GM12878 (cell line): ENCODE data around the gene VSTM1. TPM values are rescaled to one million over a fixed set of nuclear protein-coding genes. Genes with fewer than 3 reads are reported as not detected.
"Not testable (repeated sequence)": the region's sequence is repeated elsewhere in the genome, so short reads cannot be mapped to it uniquely, and the experiment has no call there.

Source experiments
- ATAC-seq: fragments of 200-7000 bp; cut with Tn5 transposase; 3 replicates; pipeline ENCODE4 v1.9.1; 2020; ENCODE audit warnings: mild to moderate bottlenecking, moderate library complexity
- BruUV-seq: library from RNA; stranded (reverse); fragments of 400-500 nt; replicated peaks from 2 replicates; lab custom pipeline; 2021; lab: Mats Ljungman, UMichigan
- CTCF ChIA-PET: fragments of 300-600 bp; sonication (Branson Sonifier 250); formaldehyde crosslinking; extraction: SDS; loops from one replicate; lab custom pipeline; 2021; ENCODE audit warnings: inconsistent platforms; lab: Yijun Ruan, JAX
- POLR2A ChIA-PET: fragments of 350-600 bp; formaldehyde crosslinking; extraction: SDS; loops from one replicate; lab custom pipeline; 2021; ENCODE audit warnings: inconsistent platforms; lab: Charles Lee
- RAD21 ChIA-PET: fragments of 300-600 bp; sonication (Branson Sonifier 250); formaldehyde crosslinking; loops from one replicate; lab custom pipeline; 2023; ENCODE audit warnings: antibody characterized with exemption; ENCODE audit not compliant: unreplicated experiment; lab: Charles Lee
- SMC1A ChIA-PET: fragments of 300-600 bp; sonication (Branson Sonifier 250); formaldehyde crosslinking; loops from one replicate; lab custom pipeline; 2023; ENCODE audit not compliant: unreplicated experiment, uncharacterized antibody; lab: Charles Lee
- DNase-seq: peaks from one replicate; pipeline ENCODE4 v3.0.0-alpha.2; 2011; ENCODE audit warnings: low read depth, low spot score
- FAIRE-seq: peaks from 3 replicates; lab custom pipeline; 2011; peaks lifted over from hg19 to GRCh38; lab: Jason Lieb, UNC
- H2AFZ ChIP-seq: 2 replicates; pipeline ENCODE4 v1.6.0; 2011; ENCODE audit warnings: low read depth, low read length, control low read depth; ENCODE audit not compliant: control insufficient read depth
- H3K27ac ChIP-seq: 2 replicates; pipeline ENCODE4 v1.5.1; 2011; ENCODE audit warnings: control low read depth; ENCODE audit not compliant: control insufficient read depth, insufficient read depth
- H3K27me3 ChIP-seq, 2 experiments: replicated peaks in 1 of 2; 2 replicates each; pipeline versions ENCODE4 v1.6.0 to v1.6.1; 2011; ENCODE audit warnings: low read length in 1 of 2; ENCODE audit not compliant: control insufficient read depth in 2 of 2, insufficient read depth in 2 of 2
- H3K36me3 ChIP-seq, 2 experiments: 2 replicates each; pipeline ENCODE4 v1.5.1; 2011; ENCODE audit warnings: low read length in 1 of 2; ENCODE audit not compliant: control insufficient read depth in 2 of 2, insufficient read depth in 2 of 2
- H3K4me1 ChIP-seq: 2 replicates; pipeline ENCODE4 v1.6.1; 2011; ENCODE audit warnings: mild to moderate bottlenecking, low read length, moderate library complexity, mixed read lengths; ENCODE audit not compliant: control insufficient read depth, insufficient read depth
- H3K4me2 ChIP-seq: 2 replicates; pipeline ENCODE4 v1.6.0; 2011; ENCODE audit warnings: control low read depth; ENCODE audit not compliant: control insufficient read depth, insufficient read depth
- H3K4me3 ChIP-seq: fragments of 200-600 bp; sonication (generic); 2 replicates; pipeline ENCODE4 v1.5.1; 2016
- H3K79me2 ChIP-seq: 2 replicates; pipeline ENCODE4 v1.6.0; 2011; ENCODE audit warnings: low read length; ENCODE audit not compliant: control insufficient read depth, insufficient read depth
- H3K9ac ChIP-seq: 2 replicates; pipeline ENCODE4 v1.8.0; 2011; ENCODE audit warnings: low read length, control low read depth, mixed read lengths; ENCODE audit not compliant: control insufficient read depth, insufficient read depth
- H3K9me3 ChIP-seq: replicated peaks from 3 replicates; pipeline ENCODE4 v1.5.1; 2011; ENCODE audit warnings: mild to moderate bottlenecking, low read length; ENCODE audit not compliant: control insufficient read depth, insufficient read depth
- H4K20me1 ChIP-seq: 2 replicates; pipeline ENCODE4 v1.6.0; 2011; ENCODE audit not compliant: control insufficient read depth, insufficient read depth
- BHLHE40 ChIP-seq, 2 experiments: fragments of 450-650 bp in 1 of 2; IDR thresholded peaks; 2 replicates each; pipeline ENCODE4 v1.6.1; 2011 to 2017; ENCODE audit warnings: low read depth in 2 of 2, borderline replicate concordance in 1 of 2, improper control_type of control experiment in 1 of 2, low read length in 1 of 2, mild to moderate bottlenecking in 1 of 2
- MTA2 ChIP-seq: fragments of 450-650 bp; IDR thresholded peaks from 2 replicates; pipeline ENCODE4 v1.6.1; 2016; ENCODE audit warnings: low read depth, mild to moderate bottlenecking, moderate library complexity
- MYC ChIP-seq: IDR thresholded peaks from 2 replicates; pipeline ENCODE4 v1.6.1; 2011; ENCODE audit warnings: mild to moderate bottlenecking, low read length, moderate library complexity, inconsistent platforms; ENCODE audit not compliant: insufficient read depth, insufficient replicate concordance, insufficient read length, severe bottlenecking
- NBN ChIP-seq: fragments of 450-650 bp; IDR thresholded peaks from 2 replicates; pipeline ENCODE4 v1.6.1; 2016
- RAD21 ChIP-seq: IDR thresholded peaks from 2 replicates; pipeline ENCODE4 v1.6.1; 2011; ENCODE audit warnings: mild to moderate bottlenecking, low read depth, low read length, moderate library complexity; ENCODE audit not compliant: insufficient read depth
- SREBF1 ChIP-seq: IDR thresholded peaks from 2 replicates; pipeline ENCODE4 v1.6.1; 2012; ENCODE audit warnings: mild to moderate bottlenecking, low read length
- ZZZ3 ChIP-seq: IDR thresholded peaks from 2 replicates; pipeline ENCODE4 v1.6.1; 2011; ENCODE audit warnings: low read depth; ENCODE audit not compliant: control insufficient read depth, insufficient read length
- WGBS: methylation state at CpG from one replicate; pipeline ENCODE4 v1.1.6; 2016; ENCODE audit warnings: low lambda C conversion rate; ENCODE audit not compliant: insufficient replicate concordance, insufficient coverage; ENCODE audit errors: missing lambda C conversion rate; 5-methylcytosine and 5-hydroxymethylcytosine counted together
- in situ Hi-C: fragments of 300-500 bp; cut with MboI; formaldehyde crosslinking; loops from 9 replicates; pipeline ENCODE4 v1.14.3; 2018; ENCODE audit warnings: mixed read lengths
- intact Hi-C: fragments of 100-400 bp; cut with micrococcal nuclease; formaldehyde crosslinking; loops from one replicate; pipeline ENCODE4 v1.14.2; 2022; ENCODE audit not compliant: unreplicated experiment
- polyA plus RNA-seq, 11 experiments: library from polyadenylated mRNA; depleted of rRNA in 4 of 11; unstranded in 6 of 11; stranded (reverse) in 5 of 11; fragments of >200 nt; fragmentation: Nextera tagmentation in 4 of 11; fragmentation: Illumina TruSeq in 1 of 11; extraction: Ambion mirVana in 4 of 11; extraction: Trizol in 1 of 11; gene quantifications; 1 replicate in 1 of 11; 2 replicates in 10 of 11; pipeline versions ENCODE4 v1.2.1 to v1.2.3, GENCODE V29; 2011 to 2016; ENCODE audit warnings: inconsistent platforms in 2 of 11, missing spikeins in 2 of 11, low read depth in 1 of 11
- total RNA-seq, 4 experiments: library from RNA; depleted of rRNA in 3 of 4; stranded (reverse); fragments of >200 nt in 3 of 4; fragmentation: Illumina TruSeq in 1 of 4; extraction: Trizol in 1 of 4; gene quantifications; 2 replicates each; pipeline versions ENCODE4 v1.2.1 to v1.2.3, GENCODE V29; 2013 to 2021
- TF ChIP-seq, protein P1 (sequence below): fragments of 150-350 bp; IDR thresholded peaks from 2 replicates; pipeline ENCODE4 v1.6.1; 2014; ENCODE audit warnings: mild to moderate bottlenecking, low read depth, low read length

Gene VSTM1
- total and polyA plus RNA-seq, 10 of the 15 experiments (the other 5 are each of a cell fraction or from before 2014, with no cell fraction given), result not detected

DNA sequence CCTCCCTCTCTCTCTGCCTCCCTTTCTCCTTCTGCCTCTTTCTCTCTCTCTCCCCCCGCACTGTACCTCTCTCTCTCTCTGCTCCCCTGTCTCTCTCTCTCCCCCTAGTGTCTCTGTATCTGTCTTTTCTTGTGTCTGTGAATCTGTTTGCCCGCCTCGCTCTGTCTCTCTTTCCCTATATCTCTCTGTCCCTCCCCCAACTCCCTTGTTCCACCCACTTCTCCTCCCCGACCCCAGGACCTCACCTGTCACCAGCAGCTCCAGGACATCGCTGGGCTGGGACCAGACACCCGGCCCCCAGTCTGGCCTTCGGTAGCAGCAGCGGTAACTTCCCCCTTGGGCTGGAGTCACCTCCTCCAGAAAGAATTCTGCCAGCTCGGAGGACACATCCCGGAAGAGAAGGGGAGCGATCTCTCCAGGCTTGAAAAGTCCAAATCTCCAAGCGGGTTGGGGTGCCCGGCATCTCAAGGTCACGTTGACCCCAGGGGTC, 33.0 kb upstream of the VSTM1 start (continued):
- no peak for TF ChIP-seq SREBF1
- no peak for TF ChIP-seq MTA2
- TF ChIP-seq RAD21, result peak; percentile 31
- TF ChIP-seq NBN, result 0 out of 2 replicates have a peak, but pooled peaks have one; percentile 25
- TF ChIP-seq ZZZ3, result no peak
- TF ChIP-seq, protein P1, sequence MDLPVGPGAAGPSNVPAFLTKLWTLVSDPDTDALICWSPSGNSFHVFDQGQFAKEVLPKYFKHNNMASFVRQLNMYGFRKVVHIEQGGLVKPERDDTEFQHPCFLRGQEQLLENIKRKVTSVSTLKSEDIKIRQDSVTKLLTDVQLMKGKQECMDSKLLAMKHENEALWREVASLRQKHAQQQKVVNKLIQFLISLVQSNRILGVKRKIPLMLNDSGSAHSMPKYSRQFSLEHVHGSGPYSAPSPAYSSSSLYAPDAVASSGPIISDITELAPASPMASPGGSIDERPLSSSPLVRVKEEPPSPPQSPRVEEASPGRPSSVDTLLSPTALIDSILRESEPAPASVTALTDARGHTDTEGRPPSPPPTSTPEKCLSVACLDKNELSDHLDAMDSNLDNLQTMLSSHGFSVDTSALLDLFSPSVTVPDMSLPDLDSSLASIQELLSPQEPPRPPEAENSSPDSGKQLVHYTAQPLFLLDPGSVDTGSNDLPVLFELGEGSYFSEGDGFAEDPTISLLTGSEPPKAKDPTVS, result no peak
- no peak for TF ChIP-seq MYC

DNA sequence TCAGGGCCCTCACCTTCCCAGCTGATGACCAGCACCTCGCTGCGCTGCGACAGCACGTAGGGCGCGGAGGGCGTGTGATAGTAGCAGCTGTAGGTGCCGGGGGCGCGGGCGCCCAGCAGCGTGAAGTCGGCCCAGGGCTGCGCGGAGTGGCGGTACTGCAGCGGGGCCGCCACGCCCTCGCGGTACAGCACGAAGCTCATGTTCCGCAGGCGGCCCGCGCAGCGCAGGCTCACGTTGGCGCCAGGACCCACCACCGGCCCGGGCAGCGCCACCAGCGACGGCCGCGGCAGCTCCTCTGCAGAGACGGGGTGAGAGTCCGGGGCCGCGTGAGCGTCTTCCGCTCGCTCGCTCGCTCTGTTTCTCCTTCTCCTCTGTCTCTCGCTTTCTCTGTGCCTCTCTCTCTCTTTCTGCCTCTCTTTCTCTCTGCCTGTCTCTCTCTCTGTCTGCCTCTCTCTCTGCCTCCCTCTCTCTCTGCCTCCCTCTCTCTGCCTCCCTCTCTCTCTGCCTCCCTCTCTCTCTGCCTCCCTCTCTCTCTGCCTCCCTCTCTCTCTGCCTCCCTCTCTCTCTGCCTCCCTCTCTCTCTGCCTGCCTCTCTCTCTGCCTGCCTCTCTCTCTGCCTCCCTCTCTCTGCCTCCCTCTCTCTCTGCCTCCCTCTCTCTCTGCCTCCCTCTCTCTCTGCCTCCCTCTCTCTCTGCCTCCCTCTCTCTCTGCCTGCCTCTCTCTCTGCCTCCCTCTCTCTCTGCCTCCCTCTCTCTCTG, 32.3 kb upstream of the VSTM1 start:
- H3K79me2 ChIP-seq, H4K20me1 ChIP-seq, in situ Hi-C loops, intact Hi-C loops, H3K27ac ChIP-seq, H3K9ac ChIP-seq, BruUV-seq, H3K4me1 ChIP-seq, FAIRE-seq, H3K36me3 ChIP-seq, H3K9me3 ChIP-seq: not testable (repeated sequence)
- peak overlapping the region; percentile 65 for H2AFZ ChIP-seq
- ATAC-seq, result peak; percentile 74
- WGBS, result 27% methylated on average over 46 of the region's 46 CpGs
- 0 out of 4 replicates have a peak, but pooled peaks of 1 of the 2 experiments have one; percentile 5 for TF ChIP-seq BHLHE40 (IDR thresholded peaks at IDR 0.05; ENCODE audit: borderline replicate concordance in 1 of 2, low read depth in 2 of 2, low read length in 1 of 2)
- TF ChIP-seq, all 136 proteins: peak for 1; not testable (repeated sequence) for 135
- DNase-seq, H3K27me3 ChIP-seq, POLR2A ChIA-PET, RAD21 ChIA-PET, H3K4me3 ChIP-seq, CTCF ChIA-PET, SMC1A ChIA-PET: not testable (repeated sequence)
- peak overlapping the region; percentile 54 for H3K4me2 ChIP-seq
